ENCODE data around the gene ACADM.

DNA sequence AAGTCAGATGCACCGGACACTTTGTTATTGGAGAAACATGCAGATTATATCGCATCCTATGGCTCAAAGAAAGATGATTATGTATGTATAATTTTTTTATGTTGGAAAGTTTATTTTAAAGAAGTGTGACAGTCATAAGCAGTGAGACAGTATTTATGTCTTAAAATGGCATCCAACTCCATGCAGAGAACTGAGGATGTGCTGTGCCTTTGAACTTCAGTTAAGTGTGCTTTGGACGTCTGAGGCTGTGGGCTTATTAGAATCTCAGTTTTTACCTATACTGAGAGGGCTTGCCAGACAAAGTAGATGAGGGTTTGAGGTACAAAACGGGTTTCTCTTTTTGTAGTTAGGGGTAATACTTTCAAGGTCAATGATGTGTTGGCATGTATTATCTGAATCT is 63.0 kb downstream of the ACADM start:
- TF ChIP-seq KAT7 (CRISPR knock-in tag; IDR thresholded peaks at IDR 0.05; ENCODE audit: borderline replicate concordance) (no peak), ELF4 (CRISPR knock-in tag; IDR thresholded peaks at IDR 0.05; ENCODE audit: low read depth) (no peak), ATF1 (CRISPR knock-in tag; IDR thresholded peaks at IDR 0.05) (no peak), ZNF232 (CRISPR knock-in tag; IDR thresholded peaks at IDR 0.05) (no peak), NR2C2 (CRISPR knock-in tag; IDR thresholded peaks at IDR 0.05) (no peak), NFE2L1 (CRISPR knock-in tag; IDR thresholded peaks at IDR 0.05) (no peak), CBFB (CRISPR knock-in tag; IDR thresholded peaks at IDR 0.05; ENCODE audit: low read depth) (no peak), CREB1 (CRISPR knock-in tag; IDR thresholded peaks at IDR 0.05) (no peak), JUN (CRISPR knock-in tag; IDR thresholded peaks at IDR 0.05) (no peak)
- TF ChIP-seq, protein P1, sequence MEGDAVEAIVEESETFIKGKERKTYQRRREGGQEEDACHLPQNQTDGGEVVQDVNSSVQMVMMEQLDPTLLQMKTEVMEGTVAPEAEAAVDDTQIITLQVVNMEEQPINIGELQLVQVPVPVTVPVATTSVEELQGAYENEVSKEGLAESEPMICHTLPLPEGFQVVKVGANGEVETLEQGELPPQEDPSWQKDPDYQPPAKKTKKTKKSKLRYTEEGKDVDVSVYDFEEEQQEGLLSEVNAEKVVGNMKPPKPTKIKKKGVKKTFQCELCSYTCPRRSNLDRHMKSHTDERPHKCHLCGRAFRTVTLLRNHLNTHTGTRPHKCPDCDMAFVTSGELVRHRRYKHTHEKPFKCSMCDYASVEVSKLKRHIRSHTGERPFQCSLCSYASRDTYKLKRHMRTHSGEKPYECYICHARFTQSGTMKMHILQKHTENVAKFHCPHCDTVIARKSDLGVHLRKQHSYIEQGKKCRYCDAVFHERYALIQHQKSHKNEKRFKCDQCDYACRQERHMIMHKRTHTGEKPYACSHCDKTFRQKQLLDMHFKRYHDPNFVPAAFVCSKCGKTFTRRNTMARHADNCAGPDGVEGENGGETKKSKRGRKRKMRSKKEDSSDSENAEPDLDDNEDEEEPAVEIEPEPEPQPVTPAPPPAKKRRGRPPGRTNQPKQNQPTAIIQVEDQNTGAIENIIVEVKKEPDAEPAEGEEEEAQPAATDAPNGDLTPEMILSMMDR (IDR thresholded peaks at IDR 0.05), result no peak

All from WTC11 (cell line).